Osteoblast (primary cell): ENCODE measurements around the gene B3GNT7. TPM values are rescaled to one million over a fixed set of nuclear protein-coding genes. Genes with fewer than 3 reads are reported as not detected.

Experiments used
- DNase-seq: peaks from one replicate; pipeline ENCODE4 v3.0.0; 2011; ENCODE audit warnings: low spot score, mixed read lengths; ENCODE audit not compliant: insufficient read length; ENCODE audit errors: missing footprints
- H2AFZ ChIP-seq: 2 replicates; pipeline ENCODE4 v1.6.0; 2011; ENCODE audit warnings: mild to moderate bottlenecking, low read length
- H3K27ac ChIP-seq: 2 replicates; pipeline ENCODE4 v1.5.1; 2011; ENCODE audit warnings: mild to moderate bottlenecking, low read depth, low read length, moderate library complexity
- H3K27me3 ChIP-seq: 2 replicates; pipeline ENCODE4 v1.6.0; 2012; ENCODE audit warnings: mild to moderate bottlenecking, control low read depth, inconsistent platforms, low read length, moderate library complexity; ENCODE audit not compliant: insufficient read depth
- H3K36me3 ChIP-seq: 2 replicates; pipeline ENCODE4 v1.5.1; 2011; ENCODE audit warnings: mild to moderate bottlenecking, low read length, control low read depth, moderate library complexity; ENCODE audit not compliant: insufficient read depth
- H3K4me1 ChIP-seq: 2 replicates; pipeline ENCODE4 v1.5.1; 2011; ENCODE audit warnings: mild to moderate bottlenecking, low read length, control low read depth, moderate library complexity; ENCODE audit not compliant: insufficient read depth
- H3K4me2 ChIP-seq: 2 replicates; pipeline ENCODE4 v1.6.0; 2011; ENCODE audit warnings: mild to moderate bottlenecking, low read length; ENCODE audit not compliant: insufficient read depth
- H3K4me3 ChIP-seq: fragments of 200-600 bp; sonication (generic); 3 replicates; pipeline ENCODE4 v1.5.1; 2012; ENCODE audit warnings: mild to moderate bottlenecking, low read length, inconsistent platforms; ENCODE audit not compliant: insufficient read depth
- H3K79me2 ChIP-seq: 2 replicates; pipeline ENCODE4 v1.6.0; 2012; ENCODE audit warnings: mild to moderate bottlenecking, low read length, control low read depth, inconsistent platforms; ENCODE audit not compliant: insufficient read depth
- H3K9me3 ChIP-seq: 2 replicates; pipeline ENCODE4 v1.5.1; 2011; ENCODE audit warnings: low read depth, low read length, control low read depth
- H4K20me1 ChIP-seq: 2 replicates; pipeline ENCODE4 v1.6.0; 2012; ENCODE audit warnings: mild to moderate bottlenecking, low read length, control low read depth; ENCODE audit not compliant: insufficient read depth
- CTCF ChIP-seq: IDR thresholded peaks from 2 replicates; pipeline ENCODE4 v1.5.1; 2011; ENCODE audit warnings: mild to moderate bottlenecking, low read depth, low read length, moderate library complexity; ENCODE audit errors: extremely low read depth
- total RNA-seq: library from RNA; depleted of rRNA; stranded (reverse); fragments of >200 nt; gene quantifications from 2 replicates; pipeline ENCODE4 v1.2.3, GENCODE V29; 2012

Gene B3GNT7
- total RNA-seq, 1 donor, result 0.72 TPM

- Histone ChIP-seq H3K79me2 (no peaks in the 10 kb centered on the region), H3K27ac (peak overlapping the region; percentile 75), H3K4me2 (peak overlapping the region; percentile 62), H3K27me3 (no peaks in the 10 kb centered on the region), H3K4me1 (peaks cover 7% of the 10 kb centered on the region), H2AFZ (peak overlapping the region; percentile 78), H4K20me1 (no peaks in the 10 kb centered on the region), H3K4me3 (peak overlapping the region; percentile 25), H3K36me3 (no peaks in the 10 kb centered on the region), H3K9me3 (no peaks in the 10 kb centered on the region)
- no peak for TF ChIP-seq CTCF
- DNase-seq, result peak; percentile 98
These were observed 30.3 kb upstream of the B3GNT7 start for GRCh38 chr2:231364961-231365810.

- H4K20me1 ChIP-seq, result no peaks in the 10 kb centered on the region
- peaks cover 7% of the 10 kb centered on the region for H3K4me1 ChIP-seq
- H3K4me3 ChIP-seq, result no peak overlapping the region
- no peak overlapping the region for H3K4me2 ChIP-seq
- no peaks in the 10 kb centered on the region for H3K27me3 ChIP-seq
- H2AFZ ChIP-seq, result no peak overlapping the region
- no peaks in the 10 kb centered on the region for H3K9me3 ChIP-seq
- no peak for DNase-seq
- H3K27ac ChIP-seq, result no peak overlapping the region
- H3K79me2 ChIP-seq, result no peaks in the 10 kb centered on the region
- no peak for TF ChIP-seq CTCF
- H3K36me3 ChIP-seq, result no peaks in the 10 kb centered on the region
These were observed 28.3 kb upstream of the B3GNT7 start for GRCh38 chr2:231367178-231367577.

- no peaks in the 10 kb centered on the region for H3K36me3 ChIP-seq
- no peak for TF ChIP-seq CTCF
- H3K4me2 ChIP-seq, result no peak overlapping the region
- H4K20me1 ChIP-seq, result no peaks in the 10 kb centered on the region
- peaks cover 7% of the 10 kb centered on the region for H3K4me1 ChIP-seq
- DNase-seq, result peak; percentile 75
- H3K27ac ChIP-seq, result no peak overlapping the region
- H3K27me3 ChIP-seq, result no peaks in the 10 kb centered on the region
- H3K79me2 ChIP-seq, result no peaks in the 10 kb centered on the region
- H2AFZ ChIP-seq, result no peak overlapping the region
- H3K4me3 ChIP-seq, result no peak overlapping the region
- no peaks in the 10 kb centered on the region for H3K9me3 ChIP-seq
These were observed 25.7 kb upstream of the B3GNT7 start for GRCh38 chr2:231369580-231370428.

- Histone ChIP-seq H4K20me1 (no peaks in the 10 kb centered on the region), H3K36me3 (no peaks in the 10 kb centered on the region), H3K27me3 (no peaks in the 10 kb centered on the region), H3K4me1 (peaks cover 2% of the 10 kb centered on the region), H3K79me2 (no peaks in the 10 kb centered on the region), H3K27ac (no peak overlapping the region), H3K9me3 (no peaks in the 10 kb centered on the region), H3K4me2 (no peak overlapping the region), H2AFZ (no peak overlapping the region), H3K4me3 (no peak overlapping the region)
- DNase-seq, result no peak
- no peak for TF ChIP-seq CTCF
These were observed 25.1 kb upstream of the B3GNT7 start for GRCh38 chr2:231370429-231370748.
